ENCODE results near the gene CEP83.

Gene CEP83

DNA sequence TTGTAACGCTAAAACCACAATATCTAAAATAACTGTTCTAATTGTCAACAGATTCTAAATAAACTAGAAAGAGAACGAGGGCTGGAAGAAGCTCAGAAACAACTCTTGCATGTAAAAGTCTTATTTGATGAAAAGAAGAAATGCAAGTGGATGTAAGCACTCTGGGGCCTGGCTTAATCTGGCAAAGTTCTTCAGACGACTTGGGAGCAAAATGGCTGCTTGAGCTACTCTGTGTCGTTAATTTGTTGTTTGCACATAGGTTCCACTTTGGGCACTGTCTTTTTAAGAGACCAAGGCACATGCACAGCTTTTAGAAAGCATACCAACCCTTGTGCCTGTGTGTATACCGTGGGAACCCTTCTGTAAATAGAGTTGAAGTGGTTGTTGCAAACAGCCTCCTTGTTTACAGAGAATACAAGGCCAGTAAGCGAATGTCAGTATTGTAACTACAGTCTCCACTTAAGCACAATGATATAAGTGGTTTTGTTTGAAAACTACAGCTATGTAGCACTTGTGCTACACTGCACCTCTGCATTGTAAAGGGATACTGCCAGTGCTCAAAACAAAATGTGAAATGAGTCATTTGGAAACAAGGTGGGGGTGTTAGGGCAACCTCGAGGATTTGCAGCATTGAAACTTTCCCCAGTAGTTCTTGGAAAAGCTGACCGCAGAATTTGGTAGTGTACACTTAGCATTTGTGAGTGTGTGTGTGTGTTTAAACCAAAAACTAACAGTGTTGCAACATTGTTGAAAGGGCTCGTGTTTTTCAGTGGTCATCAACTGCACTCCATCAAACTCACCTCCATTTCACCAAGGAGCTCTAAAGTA lies 154.3 kb downstream of the CEP83 start:
- TF ChIP-seq, protein P1, sequence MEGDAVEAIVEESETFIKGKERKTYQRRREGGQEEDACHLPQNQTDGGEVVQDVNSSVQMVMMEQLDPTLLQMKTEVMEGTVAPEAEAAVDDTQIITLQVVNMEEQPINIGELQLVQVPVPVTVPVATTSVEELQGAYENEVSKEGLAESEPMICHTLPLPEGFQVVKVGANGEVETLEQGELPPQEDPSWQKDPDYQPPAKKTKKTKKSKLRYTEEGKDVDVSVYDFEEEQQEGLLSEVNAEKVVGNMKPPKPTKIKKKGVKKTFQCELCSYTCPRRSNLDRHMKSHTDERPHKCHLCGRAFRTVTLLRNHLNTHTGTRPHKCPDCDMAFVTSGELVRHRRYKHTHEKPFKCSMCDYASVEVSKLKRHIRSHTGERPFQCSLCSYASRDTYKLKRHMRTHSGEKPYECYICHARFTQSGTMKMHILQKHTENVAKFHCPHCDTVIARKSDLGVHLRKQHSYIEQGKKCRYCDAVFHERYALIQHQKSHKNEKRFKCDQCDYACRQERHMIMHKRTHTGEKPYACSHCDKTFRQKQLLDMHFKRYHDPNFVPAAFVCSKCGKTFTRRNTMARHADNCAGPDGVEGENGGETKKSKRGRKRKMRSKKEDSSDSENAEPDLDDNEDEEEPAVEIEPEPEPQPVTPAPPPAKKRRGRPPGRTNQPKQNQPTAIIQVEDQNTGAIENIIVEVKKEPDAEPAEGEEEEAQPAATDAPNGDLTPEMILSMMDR (IDR thresholded peaks at IDR 0.05) = no peak

DNA sequence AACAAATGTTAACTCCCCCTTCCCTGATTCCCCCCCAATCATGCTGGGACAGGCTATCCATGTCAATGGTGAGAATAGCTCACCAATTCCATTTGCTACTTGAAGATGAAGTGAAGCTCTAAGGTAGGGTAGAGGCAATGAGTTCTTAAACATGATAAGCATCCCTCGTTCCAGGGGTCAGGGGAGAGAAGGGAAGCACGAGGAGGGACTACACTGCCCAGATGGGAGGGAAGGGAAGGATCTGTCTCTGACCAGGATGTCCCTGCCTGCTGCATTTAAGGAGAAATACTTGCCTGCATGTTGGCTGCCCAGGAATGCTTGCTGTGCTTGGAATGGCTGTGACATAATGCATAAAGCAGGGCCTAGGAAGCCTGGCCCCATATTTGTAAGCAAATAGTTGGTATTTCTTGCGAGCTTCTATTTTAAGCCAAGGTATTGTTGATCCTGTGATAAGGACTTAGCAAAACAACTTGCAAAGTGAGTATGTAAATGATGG lies 155.1 kb downstream of the CEP83 start:
- TF ChIP-seq, protein P1 (IDR thresholded peaks at IDR 0.05) = no peak

DNA sequence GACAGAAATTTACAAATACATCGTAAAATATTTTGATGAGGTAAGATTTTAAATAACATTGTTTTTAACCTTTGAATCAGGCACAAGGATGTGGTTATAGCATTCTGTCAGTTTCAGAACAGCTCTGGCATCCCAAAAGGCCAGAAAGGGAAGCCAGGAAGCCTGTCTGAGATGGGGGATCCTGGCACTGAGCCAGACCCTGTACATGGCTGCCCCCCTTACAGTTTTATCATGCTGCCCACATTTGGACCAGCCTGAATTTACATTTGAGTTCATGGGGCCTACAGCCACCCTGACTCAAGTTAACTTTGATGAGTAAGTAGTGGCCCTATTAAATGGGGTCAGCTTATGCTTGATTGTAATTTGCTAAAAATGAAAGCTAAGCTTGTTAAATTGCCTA lies 155.7 kb downstream of the CEP83 start:
- TF ChIP-seq, protein P1 (IDR thresholded peaks at IDR 0.05) = no peak

DNA sequence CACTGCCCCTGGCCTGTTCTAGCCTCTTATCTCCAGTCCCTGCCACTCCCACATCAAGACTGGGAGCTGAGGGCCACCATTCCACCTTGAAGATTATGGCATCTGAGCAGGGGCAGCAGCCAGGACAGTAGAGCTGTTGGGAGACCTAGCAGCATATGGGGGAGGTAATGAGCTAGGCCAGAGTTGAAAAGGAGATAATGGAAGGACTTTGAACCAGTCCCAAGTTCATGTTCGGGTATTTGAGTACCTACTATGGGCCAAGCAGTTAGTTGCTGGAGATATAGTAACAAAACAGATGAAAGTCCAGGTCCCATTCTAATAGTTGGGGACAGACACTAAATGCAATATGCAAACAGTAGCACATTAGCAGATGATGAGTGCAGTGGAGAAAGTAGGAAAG lies 159.8 kb downstream of the CEP83 start:
- TF ChIP-seq, protein P1 (IDR thresholded peaks at IDR 0.05) = no peak

DNA sequence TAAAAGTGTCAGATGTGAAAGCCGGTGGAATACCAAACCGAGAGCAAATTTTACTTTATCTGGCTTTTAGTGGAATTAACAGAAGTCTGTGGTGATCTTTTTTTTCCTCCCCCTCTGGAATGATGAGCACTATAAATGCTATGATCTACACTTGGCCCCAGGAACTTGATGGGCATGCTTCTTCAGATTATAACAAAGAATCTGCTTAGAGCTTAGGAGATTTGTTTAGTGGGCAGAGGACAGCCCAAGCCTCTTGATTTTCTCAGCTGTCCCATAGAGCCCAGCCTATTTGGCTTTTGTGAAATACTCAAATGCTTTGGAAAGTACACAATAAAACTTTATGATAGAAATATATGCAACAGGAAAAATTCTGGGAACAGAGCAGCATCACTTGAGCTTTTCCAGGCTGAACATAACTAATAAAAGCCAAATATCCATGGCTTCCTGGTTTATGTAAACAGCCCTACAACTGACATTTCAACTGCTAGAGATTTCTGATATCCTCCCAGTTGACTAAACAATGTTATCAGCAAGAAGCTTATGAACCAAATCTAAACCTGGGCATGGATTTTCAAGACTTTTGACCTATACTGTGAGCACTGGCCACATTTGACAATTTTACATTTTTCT lies 161.7 kb downstream of the CEP83 start:
- TF ChIP-seq, protein P1 (IDR thresholded peaks at IDR 0.05) = no peak

DNA sequence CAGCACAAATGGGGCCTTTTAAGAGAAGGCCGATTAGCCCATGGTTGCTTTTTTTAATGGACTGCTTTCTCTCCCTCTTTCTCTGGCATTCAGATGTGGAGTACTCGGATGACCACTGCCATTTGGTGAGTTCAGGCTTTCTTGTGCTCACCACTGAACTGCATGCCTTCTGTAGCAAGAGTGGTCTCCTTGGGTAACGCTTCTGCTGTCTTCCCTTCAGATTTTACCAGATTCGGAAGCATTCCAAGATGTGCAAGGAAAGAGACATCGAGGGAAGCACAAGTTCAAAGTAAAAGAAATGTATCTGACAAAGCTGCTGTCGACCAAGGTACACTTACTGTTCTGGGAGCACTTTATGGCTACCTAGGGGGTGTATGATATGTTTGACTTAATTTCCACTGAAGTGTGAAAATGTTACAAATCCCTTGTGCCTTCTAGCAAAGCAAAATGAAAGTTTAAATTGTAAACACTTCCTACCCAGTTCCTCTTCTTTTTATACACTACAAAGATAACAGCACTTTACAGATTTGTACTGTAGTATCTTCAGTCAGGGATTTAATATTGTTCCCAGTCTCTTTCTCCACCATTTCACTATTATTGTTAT lies 162.5 kb downstream of the CEP83 start:
- TF ChIP-seq, protein P1 (IDR thresholded peaks at IDR 0.05) = no peak

DNA sequence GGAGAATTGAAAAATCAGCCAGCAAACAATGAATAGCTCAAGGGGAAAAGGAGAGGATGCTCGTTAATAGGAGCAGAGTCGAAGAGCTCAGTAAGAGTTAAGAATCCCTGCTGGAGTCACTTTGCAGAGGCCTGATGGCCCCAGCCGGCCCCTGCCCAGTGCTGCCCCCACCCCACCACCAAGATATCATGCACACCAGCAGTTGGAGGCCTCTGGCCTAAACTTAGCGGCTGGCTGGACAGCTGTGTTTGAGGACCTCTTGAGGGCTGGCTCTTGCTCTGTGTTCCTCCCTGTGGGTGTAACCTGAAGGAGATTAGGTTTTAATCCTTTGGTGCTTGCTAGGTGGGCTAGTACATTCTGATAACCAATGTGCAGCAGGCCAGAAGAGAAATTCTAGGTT lies 169.3 kb downstream of the CEP83 start:
- TF ChIP-seq, protein P1 (IDR thresholded peaks at IDR 0.05) = no peak

Measured in LNCAP (cell line).